Fibroblast of lung (primary cell): ENCODE data around the gene IQGAP2. TPM values are rescaled to one million over a fixed set of nuclear protein-coding genes. Genes with fewer than 3 reads are reported as not detected.
A peak's percentile ranks its signal among the peaks of the same experiment; 100 is the strongest.

ENCODE experiments used
- DNase-seq, 2 donors: peaks; one replicate each; pipeline versions ENCODE4 v3.0.0 to v3.0.0-alpha.2; 2010; ENCODE audit warnings: low read depth in 2 of 2
- H2AFZ ChIP-seq: 2 replicates; pipeline ENCODE4 v1.5.1; 2012; ENCODE audit warnings: low read length, control low read depth, inconsistent platforms
- H3K27ac ChIP-seq: 2 replicates; pipeline ENCODE4 v1.5.1; 2011; ENCODE audit warnings: low read length, control low read depth; ENCODE audit not compliant: insufficient read depth
- H3K27me3 ChIP-seq: 2 replicates; pipeline ENCODE4 v1.5.1; 2011; ENCODE audit warnings: mild to moderate bottlenecking, low read length; ENCODE audit not compliant: control insufficient read depth, insufficient read depth
- H3K36me3 ChIP-seq: 2 replicates; pipeline ENCODE4 v1.5.1; 2011; ENCODE audit warnings: low read length; ENCODE audit not compliant: control insufficient read depth, insufficient read depth
- H3K4me1 ChIP-seq: 2 replicates; pipeline ENCODE4 v1.5.1; 2011; ENCODE audit warnings: low read length; ENCODE audit not compliant: control insufficient read depth, insufficient read depth; ENCODE audit errors: extremely low read depth
- H3K4me2 ChIP-seq: 2 replicates; pipeline ENCODE4 v1.5.1; 2011; ENCODE audit warnings: low read length, control low read depth; ENCODE audit not compliant: insufficient read depth; ENCODE audit errors: extremely low read depth
- H3K4me3 ChIP-seq, 4 experiments: fragments of 200-600 bp in 1 of 4; sonication (generic) in 1 of 4; replicated peaks in 1 of 4; 2 replicates each; pipeline ENCODE4 v1.5.1; 2011 to 2016; ENCODE audit warnings: low read length in 4 of 4, low read depth in 3 of 4, mild to moderate bottlenecking in 3 of 4, control low read depth in 2 of 4, inconsistent platforms in 1 of 4, mixed read lengths in 1 of 4; ENCODE audit not compliant: insufficient read depth in 1 of 4; ENCODE audit errors: control extremely low read depth in 1 of 4
- H3K79me2 ChIP-seq: 2 replicates; pipeline ENCODE4 v1.5.1; 2012; ENCODE audit warnings: mild to moderate bottlenecking, low read length, inconsistent platforms; ENCODE audit not compliant: control insufficient read depth, insufficient read depth
- H3K9ac ChIP-seq: 2 replicates; pipeline ENCODE4 v1.5.1; 2011; ENCODE audit warnings: mild to moderate bottlenecking, low read length, control low read depth; ENCODE audit not compliant: insufficient read depth
- H3K9me3 ChIP-seq: 2 replicates; pipeline ENCODE4 v1.5.1; 2012; ENCODE audit warnings: low read depth, low read length; ENCODE audit not compliant: control insufficient read depth, insufficient read depth
- H4K20me1 ChIP-seq: 2 replicates; pipeline ENCODE4 v1.5.1; 2011; ENCODE audit warnings: low read length; ENCODE audit not compliant: control insufficient read depth, insufficient read depth; ENCODE audit errors: extremely low read depth
- EZH2 ChIP-seq: IDR thresholded peaks from 2 replicates; pipeline ENCODE4 v1.5.1; 2012; ENCODE audit warnings: low read length, control low read depth, mild to moderate bottlenecking; ENCODE audit errors: missing control alignments
- polyA plus RNA-seq, 2 donors: library from polyadenylated mRNA; depleted of rRNA in 1 of 2; stranded (reverse) in 1 of 2; unstranded in 1 of 2; fragments of >200 nt; gene quantifications; 2 replicates each; pipeline ENCODE4 v1.2.1, GENCODE V29; 2011 to 2012; ENCODE audit warnings: missing spikeins in 1 of 2
- total RNA-seq: library from RNA; depleted of rRNA; stranded (reverse); fragments of >200 nt; gene quantifications from 2 replicates; pipeline ENCODE4 v1.2.1, GENCODE V29; 2014
- TF ChIP-seq, protein P1 (sequence below), 2 donors: IDR thresholded peaks in 1 of 2; conservative IDR thresholded peaks in 1 of 2; 1 replicate in 1 of 2; 2 replicates in 1 of 2; pipeline ENCODE4 v1.5.1; 2011 to 2012; ENCODE audit warnings: low read length in 2 of 2, control low read depth in 1 of 2, inconsistent platforms in 1 of 2, low read depth in 1 of 2, mild to moderate bottlenecking in 1 of 2

IQGAP2 gene
- total and polyA plus RNA-seq, 2 donors (not counting 1 experiment from before 2014, with no cell fraction given): 5.1 to 7.9 TPM

DNA sequence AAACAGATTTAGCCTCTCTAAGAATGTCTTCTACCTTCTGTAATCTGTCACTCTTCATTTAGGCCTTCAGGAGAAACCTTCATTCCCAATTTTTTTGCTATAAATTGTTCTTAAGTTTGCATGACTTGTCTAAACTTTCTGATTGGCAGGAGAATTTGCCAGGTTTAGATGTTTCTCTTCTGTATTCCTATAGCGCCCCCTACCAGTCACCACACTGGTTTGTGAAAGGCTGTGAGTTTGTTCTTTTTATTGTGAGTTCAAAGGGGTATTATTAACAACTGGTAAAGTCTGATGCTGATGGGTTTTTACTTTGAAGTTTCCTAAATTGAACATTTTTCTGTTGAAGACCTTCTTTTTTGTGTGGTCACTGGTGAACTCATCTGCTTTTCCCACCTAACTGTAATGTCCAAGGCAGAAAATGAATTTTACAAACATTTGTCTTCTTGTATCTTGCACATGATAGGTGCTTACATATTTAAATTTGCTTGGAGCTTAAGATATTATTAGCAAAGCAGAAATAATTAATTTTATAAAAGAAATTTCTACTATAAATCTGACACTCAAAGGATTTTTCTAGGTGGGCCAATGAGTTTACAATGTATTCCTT lies 238.5 kb downstream of the IQGAP2 start:
- Histone ChIP-seq H3K4me3 (no peak overlapping the region), H3K9ac (no peak overlapping the region), H3K27me3 (no peaks in the 10 kb centered on the region), H2AFZ (no peak overlapping the region), H3K27ac (no peak overlapping the region), H3K36me3 (no peaks in the 10 kb centered on the region), H3K4me1 (peaks cover 4% of the 10 kb centered on the region), H3K9me3 (no peaks in the 10 kb centered on the region), H4K20me1 (no peaks in the 10 kb centered on the region), H3K4me2 (no peak overlapping the region), H3K79me2 (no peaks in the 10 kb centered on the region)
- TF ChIP-seq, protein P1, sequence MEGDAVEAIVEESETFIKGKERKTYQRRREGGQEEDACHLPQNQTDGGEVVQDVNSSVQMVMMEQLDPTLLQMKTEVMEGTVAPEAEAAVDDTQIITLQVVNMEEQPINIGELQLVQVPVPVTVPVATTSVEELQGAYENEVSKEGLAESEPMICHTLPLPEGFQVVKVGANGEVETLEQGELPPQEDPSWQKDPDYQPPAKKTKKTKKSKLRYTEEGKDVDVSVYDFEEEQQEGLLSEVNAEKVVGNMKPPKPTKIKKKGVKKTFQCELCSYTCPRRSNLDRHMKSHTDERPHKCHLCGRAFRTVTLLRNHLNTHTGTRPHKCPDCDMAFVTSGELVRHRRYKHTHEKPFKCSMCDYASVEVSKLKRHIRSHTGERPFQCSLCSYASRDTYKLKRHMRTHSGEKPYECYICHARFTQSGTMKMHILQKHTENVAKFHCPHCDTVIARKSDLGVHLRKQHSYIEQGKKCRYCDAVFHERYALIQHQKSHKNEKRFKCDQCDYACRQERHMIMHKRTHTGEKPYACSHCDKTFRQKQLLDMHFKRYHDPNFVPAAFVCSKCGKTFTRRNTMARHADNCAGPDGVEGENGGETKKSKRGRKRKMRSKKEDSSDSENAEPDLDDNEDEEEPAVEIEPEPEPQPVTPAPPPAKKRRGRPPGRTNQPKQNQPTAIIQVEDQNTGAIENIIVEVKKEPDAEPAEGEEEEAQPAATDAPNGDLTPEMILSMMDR (conservative IDR thresholded peaks at IDR 0.05 in 1 of 2, IDR thresholded peaks at IDR 0.05 in 1 of 2; ENCODE audit: low read depth in 1 of 2, low read length in 2 of 2): peak; percentile 85
- TF ChIP-seq EZH2: no peak
- peak; percentile 69 to 87 for DNase-seq

GRCh38 chr5:76642390-76643040 lies 239.4 kb downstream of the IQGAP2 start:
- no peaks in the 10 kb centered on the region for H4K20me1 ChIP-seq
- peak; percentile 29 to 89 for DNase-seq
- no peak overlapping the region for H3K9ac ChIP-seq
- no peak overlapping the region for H3K4me2 ChIP-seq
- no peak for TF ChIP-seq EZH2
- TF ChIP-seq, protein P1 (conservative IDR thresholded peaks at IDR 0.05 in 1 of 2, IDR thresholded peaks at IDR 0.05 in 1 of 2; ENCODE audit: low read depth in 1 of 2, low read length in 2 of 2): no peak
- H3K4me3 ChIP-seq: no peak overlapping the region
- H3K4me1 ChIP-seq: peaks cover 4% of the 10 kb centered on the region
- no peaks in the 10 kb centered on the region for H3K9me3 ChIP-seq
- H3K27ac ChIP-seq: no peak overlapping the region
- no peaks in the 10 kb centered on the region for H3K36me3 ChIP-seq
- H2AFZ ChIP-seq: peak overlapping the region; percentile 51
- H3K79me2 ChIP-seq: no peaks in the 10 kb centered on the region
- no peaks in the 10 kb centered on the region for H3K27me3 ChIP-seq

- Histone ChIP-seq H3K4me3 (no peak overlapping the region), H3K4me1 (peaks cover 4% of the 10 kb centered on the region), H3K36me3 (no peaks in the 10 kb centered on the region), H3K27me3 (no peaks in the 10 kb centered on the region), H3K4me2 (no peak overlapping the region), H2AFZ (peak overlapping the region; percentile 3), H3K79me2 (no peaks in the 10 kb centered on the region), H3K9me3 (no peaks in the 10 kb centered on the region), H4K20me1 (no peaks in the 10 kb centered on the region), H3K9ac (no peak overlapping the region), H3K27ac (no peak overlapping the region)
- TF ChIP-seq, protein P1 (conservative IDR thresholded peaks at IDR 0.05 in 1 of 2, IDR thresholded peaks at IDR 0.05 in 1 of 2; ENCODE audit: low read depth in 1 of 2, low read length in 2 of 2): no peak
- TF ChIP-seq EZH2: no peak
- no peak for DNase-seq
Measured at GRCh38 chr5:76643371-76643770, 240.3 kb downstream of the IQGAP2 start.
